Measurements from ENCODE around the gene UNK. TPM values are rescaled to one million over a fixed set of nuclear protein-coding genes. Genes with fewer than 3 reads are reported as not detected.
A peak's percentile ranks its signal among the peaks of the same experiment; 100 is the strongest.
"Not testable (repeated sequence)": the region's sequence is repeated elsewhere in the genome, so short reads cannot be mapped to it uniquely, and the experiment has no call there.

The UNK gene
- total and polyA plus RNA-seq, 7 donors, result 12.7 to 29.6 (median 23.5) TPM

GRCh38 chr17:75774991-75775668 lies 9.5 kb upstream of the UNK start:
- Histone ChIP-seq H3K27ac (peak overlapping the region; percentile 94 to 99 (median 98)), H3K36me3 (peaks cover 8 to 53% (median 20%) of the 10 kb centered on the region in 4 donors), H3K4me3 (no peak overlapping the region), H3K4me1 (peaks cover 0 to 28% (median 21%) of the 10 kb centered on the region in 4 donors), H3K9me3 (no peaks in the 10 kb centered on the region), H3K27me3 (no peaks in the 10 kb centered on the region)
- TF ChIP-seq POLR2AphosphoS5 (IDR thresholded peaks at IDR 0.05) (peak; percentile 4 to 78 (median 36)), EP300 (IDR thresholded peaks at IDR 0.05) (no peak)
- WGBS, 2 donors, result 76 to 79% methylated on average over 6 of the region's 6 CpGs
- peak; percentile 68 for DNase-seq
- intact Hi-C loops (cut with DNase I), result loop anchor here (5.0 kb wide), 1 partner anchor 122 kb away; the partner anchor contains the start of gene TRIM65

- peak; percentile 61 for DNase-seq
- intact Hi-C loops (cut with DNase I), result loop anchor here (5.0 kb wide), 1 partner anchor 121 kb away; the partner anchor contains the start of gene TRIM65
- H3K4me1 ChIP-seq, result peaks cover 0 to 28% (median 23%) of the 10 kb centered on the region in 4 donors
Observed at GRCh38 chr17:75776386-75777295, 8.0 kb upstream of the UNK start.

GRCh38 chr17:75777296-75777922 lies 7.2 kb upstream of the UNK start:
- H3K36me3 ChIP-seq, result peaks cover 8 to 53% (median 20%) of the 10 kb centered on the region in 4 donors
- 12 to 18% methylated on average over 2 of the region's 2 CpGs for WGBS, 2 donors
- no peak for TF ChIP-seq EP300 (IDR thresholded peaks at IDR 0.05)
- no peak for TF ChIP-seq POLR2A (IDR thresholded peaks at IDR 0.05)
- TF ChIP-seq CTCF (IDR thresholded peaks at IDR 0.05), result no peak
- TF ChIP-seq POLR2AphosphoS5 (IDR thresholded peaks at IDR 0.05), result peak in 2 of 4 donors; percentile 31 to 33

More at GRCh38 chr17:75776386-75777295, 8.0 kb upstream of the UNK start:
- 37 to 60% methylated on average over 15 of the region's 15 CpGs for WGBS, 2 donors
- Histone ChIP-seq H3K27ac (peak overlapping the region; percentile 94 to 99 (median 98)), H3K27me3 (no peaks in the 10 kb centered on the region), H3K9me3 (no peaks in the 10 kb centered on the region), H3K4me3 (peak overlapping the region; percentile 3 to 97 (median 86)), H3K36me3 (peaks cover 8 to 53% (median 20%) of the 10 kb centered on the region in 4 donors)
- TF ChIP-seq CTCF (IDR thresholded peaks at IDR 0.05) (no peak), POLR2AphosphoS5 (IDR thresholded peaks at IDR 0.05) (peak in 2 of 4 donors; percentile 49 to 63)

GRCh38 chr17:75778066-75778860 lies 6.3 kb upstream of the UNK start:
- WGBS, 2 donors, result 1 to 2% methylated on average over 19 of the region's 19 CpGs
- H3K9me3 ChIP-seq, DNase-seq, H3K27me3 ChIP-seq: not testable (repeated sequence)
- TF ChIP-seq POLR2AphosphoS5 (IDR thresholded peaks at IDR 0.05), result peak in 2 of 4 donors; percentile 4 to 6
- Histone ChIP-seq H3K27ac (peak overlapping the region; percentile 94 to 99 (median 98)), H3K4me3 (peak overlapping the region; percentile 78 to 97 (median 86)), H3K36me3 (peaks cover 8 to 53% (median 20%) of the 10 kb centered on the region in 4 donors), H3K4me1 (peaks cover 0 to 33% (median 23%) of the 10 kb centered on the region in 4 donors)
- intact Hi-C loops (cut with DNase I), result loop anchor here (5.0 kb wide), 1 partner anchor 119 kb away; the partner anchor contains the start of gene TRIM65

More at GRCh38 chr17:75777296-75777922, 7.2 kb upstream of the UNK start:
- intact Hi-C loops (cut with DNase I), result loop anchor here (5.0 kb wide), 1 partner anchor 120 kb away; the partner anchor contains the start of gene TRIM65
- Histone ChIP-seq H3K9me3 (no peaks in the 10 kb centered on the region), H3K27ac (peak overlapping the region; percentile 94 to 99 (median 98)), H3K4me1 (peaks cover 0 to 29% (median 21%) of the 10 kb centered on the region in 4 donors), H3K4me3 (peak overlapping the region; percentile 78 to 97 (median 86)), H3K27me3 (no peaks in the 10 kb centered on the region)
- peak; percentile 66 for DNase-seq

Measured in sigmoid colon (tissue), 7 donors.